GM13976 (cell line): Measurements from ENCODE around the gene SNCA.

ENCODE experiments used
- DNase-seq: peaks from one replicate; pipeline ENCODE4 v3.0.0; 2012; ENCODE audit warnings: low spot score
- in situ Hi-C: fragments of 300-500 bp; cut with MboI; formaldehyde crosslinking; loops from one replicate; pipeline ENCODE4 v1.12.0; 2022; ENCODE audit warnings: low sequenced_read_pairs, mixed read lengths, inconsistent platforms; ENCODE audit not compliant: unreplicated experiment
- TF ChIP-seq, protein P1 (sequence below): IDR thresholded peaks from 2 replicates; pipeline ENCODE4 v1.5.1; 2012; ENCODE audit warnings: borderline replicate concordance, mild to moderate bottlenecking; ENCODE audit not compliant: insufficient read depth; ENCODE audit errors: extremely low read depth, missing control alignments, control extremely low read depth

The SNCA gene

DNA sequence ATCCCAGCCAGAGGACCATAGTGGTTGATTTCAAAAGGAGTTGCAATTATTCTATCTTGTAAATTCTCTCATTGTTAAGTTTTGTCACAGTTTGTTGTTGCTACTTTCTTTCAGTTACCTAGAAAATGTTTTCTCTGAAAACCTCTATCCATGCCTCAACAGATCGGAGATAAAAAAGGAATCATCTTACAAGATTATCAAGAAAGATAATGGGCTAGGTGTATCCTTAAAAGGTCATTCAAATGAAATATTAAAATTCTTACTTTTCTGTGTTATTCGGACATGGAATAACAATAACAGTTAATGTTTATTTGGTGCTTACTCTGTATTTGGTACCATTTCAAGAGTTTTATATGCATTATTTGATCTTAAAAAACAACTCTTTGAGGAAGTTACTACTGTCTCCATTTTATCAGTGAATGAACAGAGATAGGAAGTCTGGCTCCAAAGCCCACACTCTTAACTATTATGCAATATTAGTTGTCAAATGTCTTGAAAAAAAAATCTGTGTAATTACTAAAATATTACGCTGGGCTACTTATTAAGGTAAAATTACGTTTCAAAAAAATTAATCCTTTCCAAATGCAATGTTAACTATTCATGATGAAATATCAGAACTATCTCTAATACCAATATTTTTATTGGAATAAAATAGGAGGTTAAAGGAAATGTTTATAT lies 97.5 kb downstream of the SNCA start:
- TF ChIP-seq, protein P1, sequence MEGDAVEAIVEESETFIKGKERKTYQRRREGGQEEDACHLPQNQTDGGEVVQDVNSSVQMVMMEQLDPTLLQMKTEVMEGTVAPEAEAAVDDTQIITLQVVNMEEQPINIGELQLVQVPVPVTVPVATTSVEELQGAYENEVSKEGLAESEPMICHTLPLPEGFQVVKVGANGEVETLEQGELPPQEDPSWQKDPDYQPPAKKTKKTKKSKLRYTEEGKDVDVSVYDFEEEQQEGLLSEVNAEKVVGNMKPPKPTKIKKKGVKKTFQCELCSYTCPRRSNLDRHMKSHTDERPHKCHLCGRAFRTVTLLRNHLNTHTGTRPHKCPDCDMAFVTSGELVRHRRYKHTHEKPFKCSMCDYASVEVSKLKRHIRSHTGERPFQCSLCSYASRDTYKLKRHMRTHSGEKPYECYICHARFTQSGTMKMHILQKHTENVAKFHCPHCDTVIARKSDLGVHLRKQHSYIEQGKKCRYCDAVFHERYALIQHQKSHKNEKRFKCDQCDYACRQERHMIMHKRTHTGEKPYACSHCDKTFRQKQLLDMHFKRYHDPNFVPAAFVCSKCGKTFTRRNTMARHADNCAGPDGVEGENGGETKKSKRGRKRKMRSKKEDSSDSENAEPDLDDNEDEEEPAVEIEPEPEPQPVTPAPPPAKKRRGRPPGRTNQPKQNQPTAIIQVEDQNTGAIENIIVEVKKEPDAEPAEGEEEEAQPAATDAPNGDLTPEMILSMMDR = no peak
- in situ Hi-C loops = no loop called here
- DNase-seq = no peak

GRCh38 chr4:89737888-89738287 lies 99.1 kb downstream of the SNCA start:
- TF ChIP-seq, protein P1 = no peak
- in situ Hi-C loops = no loop called here
- DNase-seq = no peak

- in situ Hi-C loops = no loop called here
- TF ChIP-seq, protein P1 = no peak
These were observed 103.0 kb downstream of the SNCA start for GRCh38 chr4:89733946-89734345.

GRCh38 chr4:89727238-89727637 lies 109.7 kb downstream of the SNCA start:
- in situ Hi-C loops = no loop called here
- TF ChIP-seq, protein P1 = no peak
- DNase-seq = no peak

More at GRCh38 chr4:89733946-89734345, 103.0 kb downstream of the SNCA start:
- DNase-seq = no peak

DNA sequence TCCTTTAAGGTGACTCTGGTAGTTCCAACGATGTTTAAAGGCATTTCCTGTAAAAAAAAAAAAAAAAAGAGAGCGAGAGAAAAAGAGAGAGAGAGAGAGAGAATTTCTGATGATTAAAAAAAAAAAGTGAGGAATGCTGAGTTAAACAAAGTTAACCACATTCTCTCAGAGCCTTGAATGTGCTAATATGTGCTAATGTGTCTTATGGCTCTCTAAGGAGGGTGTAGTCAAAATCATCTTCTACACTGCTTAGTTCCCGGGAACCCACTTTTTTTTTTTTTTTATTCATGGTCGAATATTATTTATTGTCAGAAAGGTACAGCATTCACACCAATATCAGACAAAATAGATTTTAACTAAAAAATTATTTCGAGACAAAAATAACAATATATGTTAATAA lies 111.7 kb downstream of the SNCA start:
- no peak for DNase-seq
- in situ Hi-C loops = no loop called here
- TF ChIP-seq, protein P1 = no peak

GRCh38 chr4:89724716-89725115 lies 112.2 kb downstream of the SNCA start:
- in situ Hi-C loops = no loop called here
- TF ChIP-seq, protein P1 = no peak
- no peak for DNase-seq
